ENCODE data around the gene CD300LD. TPM values are rescaled to one million over a fixed set of nuclear protein-coding genes. Genes with fewer than 3 reads are reported as not detected.

The CD300LD gene
- total RNA-seq (2021) (not detected in 2 replicates), Bru-seq, nascent RNA (not detected), BruChase-seq, experiment 1, labeled RNA remaining after a 2-hour chase (not detected), BruChase-seq, experiment 2, labeled RNA remaining after a 6-hour chase (not detected)
- long read RNA-seq, result 0 reads

DNA sequence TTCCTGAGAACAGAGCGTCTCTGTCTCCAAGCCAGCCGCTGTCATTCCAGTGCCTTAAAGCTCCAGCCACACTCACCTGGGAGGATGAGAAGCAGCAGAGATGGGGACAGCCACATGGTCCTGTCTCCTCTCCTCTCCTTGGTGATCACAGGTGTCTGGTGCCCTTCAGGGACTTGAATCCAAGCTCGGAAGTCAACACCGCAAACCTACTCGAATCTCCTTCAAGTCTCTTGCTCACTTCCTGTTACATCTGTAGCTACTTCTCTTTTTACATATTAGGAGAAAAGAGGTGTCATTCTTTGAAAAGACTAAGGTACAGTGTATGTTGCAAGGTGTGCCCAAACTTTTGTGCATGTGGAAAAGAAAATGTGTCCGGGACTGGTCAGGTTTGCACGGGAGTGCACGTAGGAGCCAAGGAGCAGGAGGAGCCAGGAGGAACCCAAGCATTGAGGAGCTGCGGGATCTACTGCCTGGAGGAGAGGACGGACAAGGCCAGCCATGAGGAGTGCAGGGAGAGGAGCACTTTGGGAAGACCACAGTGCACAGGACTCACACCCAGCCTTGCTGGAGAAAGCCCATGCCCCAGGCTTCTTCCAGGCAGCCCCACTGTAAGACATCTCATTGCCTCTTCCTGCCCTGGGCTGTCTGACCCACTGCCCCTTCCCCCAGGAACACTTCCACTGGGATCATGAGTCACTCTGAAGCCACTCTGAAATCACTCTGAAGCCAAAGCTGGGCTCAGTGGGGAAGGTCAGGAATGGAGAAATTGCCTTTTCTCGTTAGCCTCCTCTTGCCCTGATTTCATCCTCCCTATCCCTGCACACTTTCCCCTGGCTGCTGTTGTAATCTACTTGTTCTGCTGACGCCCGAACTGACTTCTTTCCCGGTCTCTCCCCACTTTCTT lies at the start of gene CD300LD:
Gene CD300LD (minus strand): TSS at position 197 of the 904 bp plus-strand sequence. CDS start 81 bp downstream, at position 116.
- H3K4me3 ChIP-seq, result no peak within 1 kb of the TSS
- intact Hi-C loops (cut with micrococcal nuclease; ENCODE audit: unreplicated experiment), result no loop called here
- no peak within 1 kb of the TSS for H3K27ac ChIP-seq
- peaks cover 83% of the 10 kb centered on the region for H3K27me3 ChIP-seq (ENCODE audit: insufficient read depth, low read depth)
- no peaks in the 10 kb centered on the region for H4K20me1 ChIP-seq (ENCODE audit: insufficient read depth)
- H3K4me1 ChIP-seq (replicated peaks; ENCODE audit: insufficient read depth), result no peaks in the 10 kb centered on the region
- POLR2A ChIA-PET (ENCODE audit: unreplicated experiment), result no interaction called here
- H3K4me2 ChIP-seq, result no peak within 1 kb of the TSS
- DNase-seq, result no peak
- no peaks in the 10 kb centered on the region for H3K9me2 ChIP-seq (ENCODE audit: insufficient read depth)
- TF ChIP-seq, protein P1, sequence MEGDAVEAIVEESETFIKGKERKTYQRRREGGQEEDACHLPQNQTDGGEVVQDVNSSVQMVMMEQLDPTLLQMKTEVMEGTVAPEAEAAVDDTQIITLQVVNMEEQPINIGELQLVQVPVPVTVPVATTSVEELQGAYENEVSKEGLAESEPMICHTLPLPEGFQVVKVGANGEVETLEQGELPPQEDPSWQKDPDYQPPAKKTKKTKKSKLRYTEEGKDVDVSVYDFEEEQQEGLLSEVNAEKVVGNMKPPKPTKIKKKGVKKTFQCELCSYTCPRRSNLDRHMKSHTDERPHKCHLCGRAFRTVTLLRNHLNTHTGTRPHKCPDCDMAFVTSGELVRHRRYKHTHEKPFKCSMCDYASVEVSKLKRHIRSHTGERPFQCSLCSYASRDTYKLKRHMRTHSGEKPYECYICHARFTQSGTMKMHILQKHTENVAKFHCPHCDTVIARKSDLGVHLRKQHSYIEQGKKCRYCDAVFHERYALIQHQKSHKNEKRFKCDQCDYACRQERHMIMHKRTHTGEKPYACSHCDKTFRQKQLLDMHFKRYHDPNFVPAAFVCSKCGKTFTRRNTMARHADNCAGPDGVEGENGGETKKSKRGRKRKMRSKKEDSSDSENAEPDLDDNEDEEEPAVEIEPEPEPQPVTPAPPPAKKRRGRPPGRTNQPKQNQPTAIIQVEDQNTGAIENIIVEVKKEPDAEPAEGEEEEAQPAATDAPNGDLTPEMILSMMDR (conservative IDR thresholded peaks at IDR 0.05), result no peak
- TF ChIP-seq EZH2 (IDR thresholded peaks at IDR 0.05; ENCODE audit: low read depth), result no peak
- BruUV-seq (replicated peaks), result no TSS peak
- no peaks in the 10 kb centered on the region for H3K36me3 ChIP-seq (ENCODE audit: low read depth)
- H3F3A ChIP-seq (ENCODE audit: insufficient read depth, low read depth), result no peaks in the 10 kb centered on the region
- H3K79me2 ChIP-seq (ENCODE audit: low read depth), result no peaks in the 10 kb centered on the region
- CTCF ChIA-PET, result interaction anchor here (0.7 kb wide), 2 partner anchors 11 to 360 kb away, joined by 4 to 5 read pairs; no protein-coding TSS in a partner anchor
- no peaks in the 10 kb centered on the region for H3K9me3 ChIP-seq (ENCODE audit: insufficient read depth, low read depth)
- H2AFZ ChIP-seq, result no peak within 1 kb of the TSS

DNA sequence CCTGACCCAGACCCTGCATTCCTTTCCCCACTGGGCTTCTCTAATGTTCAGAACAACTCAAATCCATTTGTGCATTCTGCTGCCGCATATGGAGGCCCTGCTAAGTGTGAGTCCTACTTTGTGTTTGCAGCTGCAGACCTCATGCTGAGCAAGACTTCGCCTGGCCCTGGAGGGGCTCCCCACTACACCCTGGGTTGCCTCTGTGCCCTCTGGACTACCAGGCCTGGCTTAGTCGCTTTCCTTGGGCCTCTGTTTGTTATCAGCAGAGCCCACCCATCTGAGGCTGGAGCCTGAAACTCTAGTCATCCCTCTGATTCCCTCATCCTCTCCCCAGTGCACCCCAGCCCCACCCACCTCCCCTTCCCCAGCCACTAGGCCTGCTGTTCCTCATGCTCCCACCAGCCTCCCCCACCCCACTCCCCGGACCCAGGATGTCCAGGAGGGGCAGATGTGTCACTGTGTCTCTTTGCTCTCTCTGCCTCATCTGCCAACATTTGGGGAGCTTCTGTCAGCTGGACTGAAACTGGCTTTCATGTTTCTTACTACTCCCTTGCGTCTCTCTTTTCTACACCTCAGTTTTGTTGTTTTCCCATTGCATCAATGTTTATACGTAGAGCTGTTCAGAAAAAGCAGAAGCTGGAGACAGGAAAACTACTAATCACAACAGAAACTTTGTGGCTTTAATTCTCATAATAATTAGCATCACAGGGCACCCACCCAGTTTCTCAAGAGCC lies 49.3 kb upstream of the CD300LD start:
- Histone ChIP-seq H3K36me3 (ENCODE audit: low read depth) (no peaks in the 10 kb centered on the region), H3K9me2 (ENCODE audit: insufficient read depth) (no peaks in the 10 kb centered on the region), H3K27ac (no peak overlapping the region), H4K20me1 (ENCODE audit: insufficient read depth) (no peaks in the 10 kb centered on the region), H3K9me3 (ENCODE audit: insufficient read depth, low read depth) (no peaks in the 10 kb centered on the region), H2AFZ (no peak overlapping the region), H3F3A (ENCODE audit: insufficient read depth, low read depth) (no peaks in the 10 kb centered on the region), H3K4me1 (replicated peaks; ENCODE audit: insufficient read depth) (no peaks in the 10 kb centered on the region), H3K4me2 (no peak overlapping the region), H3K4me3 (no peak overlapping the region), H3K79me2 (ENCODE audit: low read depth) (no peaks in the 10 kb centered on the region), H3K27me3 (ENCODE audit: insufficient read depth, low read depth) (peaks cover 94% of the 10 kb centered on the region)
- TF ChIP-seq EZH2 (IDR thresholded peaks at IDR 0.05; ENCODE audit: low read depth), result no peak
- TF ChIP-seq, protein P1 (conservative IDR thresholded peaks at IDR 0.05), result no peak
- ChIA-PET POLR2A (ENCODE audit: unreplicated experiment) (no interaction called here), CTCF (no interaction called here)
- intact Hi-C loops (cut with micrococcal nuclease; ENCODE audit: unreplicated experiment), result no loop called here
- no TSS peak for BruUV-seq (replicated peaks)
- no peak for DNase-seq

DNA sequence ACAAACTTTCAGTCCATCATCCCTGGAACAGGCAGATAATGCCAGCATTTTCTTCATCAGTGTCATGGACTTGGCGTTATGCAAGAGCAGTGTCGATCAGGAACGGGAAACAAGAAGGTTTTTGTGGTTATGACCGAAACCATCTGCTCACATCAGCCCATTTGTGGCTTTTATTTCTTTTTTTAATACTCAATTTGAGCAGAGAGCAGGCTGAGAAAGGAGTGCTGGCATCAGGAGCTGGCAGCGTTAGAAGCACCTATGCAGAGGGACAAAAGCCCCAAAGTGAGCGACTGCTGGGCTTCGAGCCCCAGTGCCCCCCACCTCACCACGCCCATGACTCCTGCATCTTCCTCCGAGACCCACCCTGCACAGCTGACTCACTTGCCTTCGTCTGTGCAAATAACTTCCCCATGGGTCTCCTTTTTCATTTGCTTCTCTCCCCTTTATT lies 47.6 kb upstream of the CD300LD start:
- intact Hi-C loops (cut with micrococcal nuclease; ENCODE audit: unreplicated experiment), result no loop called here
- no peaks in the 10 kb centered on the region for H3F3A ChIP-seq (ENCODE audit: insufficient read depth, low read depth)
- ChIA-PET POLR2A (ENCODE audit: unreplicated experiment) (no interaction called here), CTCF (no interaction called here)
- H3K4me3 ChIP-seq, result no peak overlapping the region
- peaks cover 96% of the 10 kb centered on the region for H3K27me3 ChIP-seq (ENCODE audit: insufficient read depth, low read depth)
- no peaks in the 10 kb centered on the region for H3K9me2 ChIP-seq (ENCODE audit: insufficient read depth)
- H3K4me2 ChIP-seq, result no peak overlapping the region
- H2AFZ ChIP-seq, result no peak overlapping the region
- H3K36me3 ChIP-seq (ENCODE audit: low read depth), result no peaks in the 10 kb centered on the region
- no peak overlapping the region for H3K27ac ChIP-seq
- no peaks in the 10 kb centered on the region for H4K20me1 ChIP-seq (ENCODE audit: insufficient read depth)
- no TSS peak for BruUV-seq (replicated peaks)
- H3K9me3 ChIP-seq (ENCODE audit: insufficient read depth, low read depth), result no peaks in the 10 kb centered on the region
- no peak for DNase-seq
- H3K4me1 ChIP-seq (replicated peaks; ENCODE audit: insufficient read depth), result no peaks in the 10 kb centered on the region
- TF ChIP-seq, protein P1 (conservative IDR thresholded peaks at IDR 0.05), result no peak
- no peak for TF ChIP-seq EZH2 (IDR thresholded peaks at IDR 0.05; ENCODE audit: low read depth)
- no peaks in the 10 kb centered on the region for H3K79me2 ChIP-seq (ENCODE audit: low read depth)
